ENCODE measurements around the gene RECQL5. TPM values are rescaled to one million over a fixed set of nuclear protein-coding genes. Genes with fewer than 3 reads are reported as not detected.

Gene RECQL5
- polyA plus RNA-seq, 1 of the 3 experiments (the other 2 are of a cell fraction) = 25.3 TPM

GRCh38 chr17:75695830-75696271 lies 28.9 kb upstream of the RECQL5 start:
- H4K20me1 ChIP-seq (ENCODE audit: insufficient read depth) = no peaks in the 10 kb centered on the region
- CTCF ChIA-PET = interaction anchor here (1.2 to 6.9 kb wide), 5 partner anchors 22 to 76 kb away, joined by 3 to 69 read pairs (median 11); partner anchors contain the start of gene SMIM5
- peaks cover 24 to 45% of the 10 kb centered on the region in 2 experiments for H3K36me3 ChIP-seq (replicated peaks in 1 of 2; ENCODE audit: control insufficient read depth in 1 of 2, insufficient read depth in 2 of 2, low read length in 1 of 2)
- POLR2A ChIA-PET = no interaction called here
- H3K27ac ChIP-seq (ENCODE audit: low read depth in 2 of 2, low read length in 1 of 2) = peak overlapping the region; percentile 91 to 99; a peak in 3 of 4 replicates
- H3K9ac ChIP-seq = no peak overlapping the region
- H3K4me2 ChIP-seq = peak overlapping the region; percentile 73; the same call in 1 of the 2 replicates
- H3K79me2 ChIP-seq (ENCODE audit: insufficient read depth) = peaks cover 69% of the 10 kb centered on the region
- H3K27me3 ChIP-seq (ENCODE audit: insufficient read depth) = no peaks in the 10 kb centered on the region
- no peak for DNase-seq
- no peak overlapping the region for H2AFZ ChIP-seq (ENCODE audit: low read depth)
- peaks cover 58 to 63% of the 10 kb centered on the region in 2 experiments; a peak in 3 of 4 replicates for H3K4me1 ChIP-seq (ENCODE audit: control insufficient read depth in 1 of 2, insufficient read depth in 2 of 2, low read depth in 1 of 2, low read length in 1 of 2)
- no peaks in the 10 kb centered on the region for H3K9me2 ChIP-seq
- H3K9me3 ChIP-seq = no peaks in the 10 kb centered on the region
- WGBS (ENCODE audit: low lambda C conversion rate) = 97% methylated on average over 9 of the region's 12 CpGs
- H3K4me3 ChIP-seq (ENCODE audit: low read depth in 2 of 2, low read length in 1 of 2) = no peak overlapping the region
- H3F3A ChIP-seq (replicated peaks; ENCODE audit: insufficient read depth) = peaks cover 64% of the 10 kb centered on the region
- TF ChIP-seq USF1 (IDR thresholded peaks at IDR 0.05; ENCODE audit: borderline replicate concordance, low read depth) (no peak), JUND (IDR thresholded peaks at IDR 0.05) (no peak), TCF12 (IDR thresholded peaks at IDR 0.05) (no peak), EZH2phosphoT487 (IDR thresholded peaks at IDR 0.05; ENCODE audit: borderline replicate concordance, low read depth) (no peak), SIN3A (IDR thresholded peaks at IDR 0.05; ENCODE audit: borderline replicate concordance, low read depth, low read length) (no peak), MEF2A (IDR thresholded peaks at IDR 0.05; ENCODE audit: borderline replicate concordance, low read depth) (no peak), EP300 (IDR thresholded peaks at IDR 0.05; ENCODE audit: borderline replicate concordance in 1 of 2, low read depth in 1 of 2, low read length in 1 of 2) (no peak), YY1 (IDR thresholded peaks at IDR 0.05; ENCODE audit: low read depth) (no peak), FOXM1 (IDR thresholded peaks at IDR 0.05; ENCODE audit: low read depth) (no peak), MAX (IDR thresholded peaks at IDR 0.05; ENCODE audit: low read depth) (no peak), RFX5 (IDR thresholded peaks at IDR 0.05; ENCODE audit: low read length) (no peak), IRF3 (IDR thresholded peaks at IDR 0.05; ENCODE audit: low read depth, low read length) (no peak)

GRCh38 chr17:75695141-75695829 lies 28.3 kb upstream of the RECQL5 start:
- Histone ChIP-seq H3K9me2 (no peaks in the 10 kb centered on the region), H3K4me1 (ENCODE audit: control insufficient read depth in 1 of 2, insufficient read depth in 2 of 2, low read depth in 1 of 2, low read length in 1 of 2) (peaks cover 52 to 65% of the 10 kb centered on the region in 2 experiments; a peak in 3 of 4 replicates), H3K79me2 (ENCODE audit: insufficient read depth) (peaks cover 74% of the 10 kb centered on the region), H3K27ac (ENCODE audit: low read depth in 2 of 2, low read length in 1 of 2) (peak overlapping the region; percentile 91 to 99), H4K20me1 (ENCODE audit: insufficient read depth) (no peaks in the 10 kb centered on the region), H3K27me3 (ENCODE audit: insufficient read depth) (no peaks in the 10 kb centered on the region), H2AFZ (ENCODE audit: low read depth) (no peak overlapping the region), H3F3A (replicated peaks; ENCODE audit: insufficient read depth) (peaks cover 68% of the 10 kb centered on the region), H3K4me2 (peak overlapping the region; percentile 73), H3K4me3 (ENCODE audit: low read depth in 2 of 2, low read length in 1 of 2) (no peak overlapping the region), H3K36me3 (replicated peaks in 1 of 2; ENCODE audit: control insufficient read depth in 1 of 2, insufficient read depth in 2 of 2, low read length in 1 of 2) (peaks cover 26 to 43% of the 10 kb centered on the region in 2 experiments), H3K9me3 (no peaks in the 10 kb centered on the region), H3K9ac (peak overlapping the region; percentile 80; the same call in 1 of the 2 replicates)
- POLR2A ChIA-PET = no interaction called here
- WGBS (ENCODE audit: low lambda C conversion rate) = 75% methylated on average over 6 of the region's 7 CpGs
- DNase-seq = no peak
- CTCF ChIA-PET = interaction anchor here (1.2 to 6.9 kb wide), 7 partner anchors 22 to 75 kb away, joined by 3 to 69 read pairs (median 11); partner anchors contain the start of gene SMIM5
- TF ChIP-seq EP300 (IDR thresholded peaks at IDR 0.05; ENCODE audit: borderline replicate concordance in 1 of 2, low read depth in 1 of 2, low read length in 1 of 2) (no peak), EZH2phosphoT487 (IDR thresholded peaks at IDR 0.05; ENCODE audit: borderline replicate concordance, low read depth) (no peak), POLR2AphosphoS5 (IDR thresholded peaks at IDR 0.05; ENCODE audit: low read depth, low read length) (no peak), YY1 (IDR thresholded peaks at IDR 0.05; ENCODE audit: low read depth) (no peak), USF1 (IDR thresholded peaks at IDR 0.05; ENCODE audit: borderline replicate concordance, low read depth) (no peak), SIN3A (IDR thresholded peaks at IDR 0.05; ENCODE audit: borderline replicate concordance, low read depth, low read length) (no peak), NRF1 (IDR thresholded peaks at IDR 0.05; ENCODE audit: low read depth, low read length) (no peak), USF2 (IDR thresholded peaks at IDR 0.05; ENCODE audit: borderline replicate concordance, low read depth, low read length) (no peak)
